ENCODE data around the gene KRTAP6-3.

The KRTAP6-3 gene

GRCh38 chr21:30623362-30623761 is 31.1 kb downstream of the KRTAP6-3 start:
- no peaks in the 10 kb centered on the region for H3K27me3 ChIP-seq (ENCODE audit: insufficient read depth, insufficient read length)
- H3K9me3 ChIP-seq (ENCODE audit: insufficient read depth, low read length), result peaks cover 15% of the 10 kb centered on the region; the same call in 1 of the 2 replicates
- no peaks in the 10 kb centered on the region for H3K4me1 ChIP-seq (ENCODE audit: insufficient read depth, insufficient read length)
- H3K4me3 ChIP-seq (ENCODE audit: insufficient read length, low read depth), result no peak overlapping the region
- H3K36me3 ChIP-seq (ENCODE audit: insufficient read depth, insufficient read length, low read length), result no peaks in the 10 kb centered on the region
- no peak overlapping the region for H3K9ac ChIP-seq (ENCODE audit: insufficient read length, low read depth)
- no peak for TF ChIP-seq SUZ12 (IDR thresholded peaks at IDR 0.05; ENCODE audit: extremely low read depth, insufficient read depth, insufficient read length)
- TF ChIP-seq ZNF274 (IDR thresholded peaks at IDR 0.05; ENCODE audit: low read depth, low read length), result no peak
- no peak for TF ChIP-seq YY1 (IDR thresholded peaks at IDR 0.05; ENCODE audit: insufficient read depth, insufficient read length)
- DNase-seq (ENCODE audit: low read depth, low spot score), result no peak

GRCh38 chr21:30625449-30626165 is 33.4 kb downstream of the KRTAP6-3 start:
- Histone ChIP-seq H3K36me3 (ENCODE audit: insufficient read depth, insufficient read length, low read length) (no peaks in the 10 kb centered on the region), H3K9me3 (ENCODE audit: insufficient read depth, low read length) (peaks cover 15% of the 10 kb centered on the region; the same call in 1 of the 2 replicates), H3K9ac (ENCODE audit: insufficient read length, low read depth) (no peak overlapping the region), H3K4me1 (ENCODE audit: insufficient read depth, insufficient read length) (no peaks in the 10 kb centered on the region), H3K4me3 (ENCODE audit: insufficient read length, low read depth) (no peak overlapping the region), H3K27me3 (ENCODE audit: insufficient read depth, insufficient read length) (no peaks in the 10 kb centered on the region)
- TF ChIP-seq ZNF274 (IDR thresholded peaks at IDR 0.05; ENCODE audit: low read depth, low read length) (no peak), SUZ12 (IDR thresholded peaks at IDR 0.05; ENCODE audit: extremely low read depth, insufficient read depth, insufficient read length) (no peak), YY1 (IDR thresholded peaks at IDR 0.05; ENCODE audit: insufficient read depth, insufficient read length) (no peak)
- DNase-seq (ENCODE audit: low read depth, low spot score), result no peak

GRCh38 chr21:30628109-30628508 is 35.9 kb downstream of the KRTAP6-3 start:
- Histone ChIP-seq H3K9ac (ENCODE audit: insufficient read length, low read depth) (no peak overlapping the region), H3K27me3 (ENCODE audit: insufficient read depth, insufficient read length) (no peaks in the 10 kb centered on the region), H3K36me3 (ENCODE audit: insufficient read depth, insufficient read length, low read length) (no peaks in the 10 kb centered on the region), H3K4me1 (ENCODE audit: insufficient read depth, insufficient read length) (no peaks in the 10 kb centered on the region), H3K9me3 (ENCODE audit: insufficient read depth, low read length) (peaks cover 15% of the 10 kb centered on the region; the same call in 1 of the 2 replicates), H3K4me3 (ENCODE audit: insufficient read length, low read depth) (no peak overlapping the region)
- DNase-seq (ENCODE audit: low read depth, low spot score), result no peak
- no peak for TF ChIP-seq SUZ12 (IDR thresholded peaks at IDR 0.05; ENCODE audit: extremely low read depth, insufficient read depth, insufficient read length)
- no peak for TF ChIP-seq ZNF274 (IDR thresholded peaks at IDR 0.05; ENCODE audit: low read depth, low read length)
- no peak for TF ChIP-seq YY1 (IDR thresholded peaks at IDR 0.05; ENCODE audit: insufficient read depth, insufficient read length)

GRCh38 chr21:30629200-30629599 is 37.0 kb downstream of the KRTAP6-3 start:
- Histone ChIP-seq H3K27me3 (ENCODE audit: insufficient read depth, insufficient read length) (no peaks in the 10 kb centered on the region), H3K4me1 (ENCODE audit: insufficient read depth, insufficient read length) (no peaks in the 10 kb centered on the region), H3K4me3 (ENCODE audit: insufficient read length, low read depth) (no peak overlapping the region), H3K36me3 (ENCODE audit: insufficient read depth, insufficient read length, low read length) (no peaks in the 10 kb centered on the region), H3K9me3 (ENCODE audit: insufficient read depth, low read length) (peaks cover 15% of the 10 kb centered on the region; the same call in 1 of the 2 replicates), H3K9ac (ENCODE audit: insufficient read length, low read depth) (no peak overlapping the region)
- no peak for DNase-seq (ENCODE audit: low read depth, low spot score)
- TF ChIP-seq ZNF274 (IDR thresholded peaks at IDR 0.05; ENCODE audit: low read depth, low read length), result no peak
- no peak for TF ChIP-seq SUZ12 (IDR thresholded peaks at IDR 0.05; ENCODE audit: extremely low read depth, insufficient read depth, insufficient read length)
- no peak for TF ChIP-seq YY1 (IDR thresholded peaks at IDR 0.05; ENCODE audit: insufficient read depth, insufficient read length)

- no peaks in the 10 kb centered on the region for H3K36me3 ChIP-seq (ENCODE audit: insufficient read depth, insufficient read length, low read length)
- no peaks in the 10 kb centered on the region for H3K27me3 ChIP-seq (ENCODE audit: insufficient read depth, insufficient read length)
- H3K4me3 ChIP-seq (ENCODE audit: insufficient read length, low read depth), result no peak within 1 kb of the TSS
- DNase-seq (ENCODE audit: low read depth, low spot score), result no peak
- TF ChIP-seq YY1 (IDR thresholded peaks at IDR 0.05; ENCODE audit: insufficient read depth, insufficient read length), result no peak
- no peak for TF ChIP-seq ZNF274 (IDR thresholded peaks at IDR 0.05; ENCODE audit: low read depth, low read length)
- no peak for TF ChIP-seq SUZ12 (IDR thresholded peaks at IDR 0.05; ENCODE audit: extremely low read depth, insufficient read depth, insufficient read length)
- no peak within 1 kb of the TSS for H3K9ac ChIP-seq (ENCODE audit: insufficient read length, low read depth)
- H3K4me1 ChIP-seq (ENCODE audit: insufficient read depth, insufficient read length), result no peaks in the 10 kb centered on the region
- no peaks in the 10 kb centered on the region for H3K9me3 ChIP-seq (ENCODE audit: insufficient read depth, low read length)
These were observed 42.7 kb downstream of the KRTAP6-3 start, which contains the start of gene KRTAP20-2 for GRCh38 chr21:30634906-30635305. TSS of gene KRTAP20-2 (plus strand) at chr21:30635206. CDS start at chr21:30635264, 58 bp downstream.

- H3K27me3 ChIP-seq (ENCODE audit: insufficient read depth, insufficient read length), result no peaks in the 10 kb centered on the region
- H3K36me3 ChIP-seq (ENCODE audit: insufficient read depth, insufficient read length, low read length), result no peaks in the 10 kb centered on the region
- no peaks in the 10 kb centered on the region for H3K4me1 ChIP-seq (ENCODE audit: insufficient read depth, insufficient read length)
- no peak for DNase-seq (ENCODE audit: low read depth, low spot score)
- H3K9me3 ChIP-seq (ENCODE audit: insufficient read depth, low read length), result no peaks in the 10 kb centered on the region
- TF ChIP-seq YY1 (IDR thresholded peaks at IDR 0.05; ENCODE audit: insufficient read depth, insufficient read length) (no peak), ZNF274 (IDR thresholded peaks at IDR 0.05; ENCODE audit: low read depth, low read length) (no peak), SUZ12 (IDR thresholded peaks at IDR 0.05; ENCODE audit: extremely low read depth, insufficient read depth, insufficient read length) (no peak)
- no peak overlapping the region for H3K9ac ChIP-seq (ENCODE audit: insufficient read length, low read depth)
- H3K4me3 ChIP-seq (ENCODE audit: insufficient read length, low read depth), result no peak overlapping the region
These were observed 46.4 kb downstream of the KRTAP6-3 start for GRCh38 chr21:30638686-30639085.

- Histone ChIP-seq H3K27me3 (ENCODE audit: insufficient read depth, insufficient read length) (no peaks in the 10 kb centered on the region), H3K9me3 (ENCODE audit: insufficient read depth, low read length) (no peaks in the 10 kb centered on the region), H3K4me3 (ENCODE audit: insufficient read length, low read depth) (no peak within 1 kb of the TSS), H3K36me3 (ENCODE audit: insufficient read depth, insufficient read length, low read length) (no peaks in the 10 kb centered on the region), H3K4me1 (ENCODE audit: insufficient read depth, insufficient read length) (no peaks in the 10 kb centered on the region), H3K9ac (ENCODE audit: insufficient read length, low read depth) (no peak within 1 kb of the TSS)
- DNase-seq (ENCODE audit: low read depth, low spot score), result no peak
- TF ChIP-seq SUZ12 (IDR thresholded peaks at IDR 0.05; ENCODE audit: extremely low read depth, insufficient read depth, insufficient read length) (no peak), ZNF274 (IDR thresholded peaks at IDR 0.05; ENCODE audit: low read depth, low read length) (no peak), YY1 (IDR thresholded peaks at IDR 0.05; ENCODE audit: insufficient read depth, insufficient read length) (no peak)
These were observed 50.3 kb downstream of the KRTAP6-3 start, which contains the start of gene KRTAP20-3 for GRCh38 chr21:30642564-30642963. TSS of gene KRTAP20-3 (plus strand) at chr21:30642864.
